D721Med (cell line): Measurements from ENCODE around the gene SMARCC2.
A peak's percentile ranks its signal among the peaks of the same experiment; 100 is the strongest.

Experiments
- DNase-seq: peaks from one replicate; pipeline ENCODE4 v3.0.0; 2011; ENCODE audit warnings: low spot score; ENCODE audit not compliant: insufficient read length
- FAIRE-seq: peaks from 2 replicates; lab custom pipeline; 2011; peaks lifted over from hg19 to GRCh38; lab: Jason Lieb, UNC
- CTCF ChIP-seq: IDR thresholded peaks from 2 replicates; pipeline ENCODE4 v1.5.1; 2012; ENCODE audit warnings: mild to moderate bottlenecking, control low read depth; ENCODE audit not compliant: insufficient read depth; ENCODE audit errors: missing control alignments

SMARCC2 gene

GRCh38 chr12:56127888-56128669 is 61.2 kb downstream of the SMARCC2 start, which contains the start of gene ESYT1:
Gene ESYT1 (plus strand): TSS chr12:56128267. CDS start chr12:56128320, 53 bp downstream.
- TF ChIP-seq CTCF: no peak
- FAIRE-seq: no peak
- DNase-seq: peak; percentile 78

GRCh38 chr12:56127485-56127887 is 61.8 kb downstream of the SMARCC2 start:
- TF ChIP-seq CTCF: no peak
- FAIRE-seq (no peak), DNase-seq (no peak)

- no peak for TF ChIP-seq CTCF
These were observed 62.5 kb downstream of the SMARCC2 start for GRCh38 chr12:56126732-56127239.

GRCh38 chr12:56124133-56124532 is 65.2 kb downstream of the SMARCC2 start:
- DNase-seq (no peak), FAIRE-seq (no peak)

More at GRCh38 chr12:56126732-56127239, 62.5 kb downstream of the SMARCC2 start:
- DNase-seq (no peak), FAIRE-seq (no peak)

GRCh38 chr12:56122637-56123036 is 66.6 kb downstream of the SMARCC2 start:
- TF ChIP-seq CTCF: no peak
- FAIRE-seq (no peak), DNase-seq (no peak)

More at GRCh38 chr12:56124133-56124532, 65.2 kb downstream of the SMARCC2 start:
- TF ChIP-seq CTCF: no peak

GRCh38 chr12:56121204-56121870 is 67.9 kb downstream of the SMARCC2 start:
- no peak for FAIRE-seq
- no peak for TF ChIP-seq CTCF
- DNase-seq: no peak
